ENCODE measurements around the gene DAP.

The DAP gene

DNA sequence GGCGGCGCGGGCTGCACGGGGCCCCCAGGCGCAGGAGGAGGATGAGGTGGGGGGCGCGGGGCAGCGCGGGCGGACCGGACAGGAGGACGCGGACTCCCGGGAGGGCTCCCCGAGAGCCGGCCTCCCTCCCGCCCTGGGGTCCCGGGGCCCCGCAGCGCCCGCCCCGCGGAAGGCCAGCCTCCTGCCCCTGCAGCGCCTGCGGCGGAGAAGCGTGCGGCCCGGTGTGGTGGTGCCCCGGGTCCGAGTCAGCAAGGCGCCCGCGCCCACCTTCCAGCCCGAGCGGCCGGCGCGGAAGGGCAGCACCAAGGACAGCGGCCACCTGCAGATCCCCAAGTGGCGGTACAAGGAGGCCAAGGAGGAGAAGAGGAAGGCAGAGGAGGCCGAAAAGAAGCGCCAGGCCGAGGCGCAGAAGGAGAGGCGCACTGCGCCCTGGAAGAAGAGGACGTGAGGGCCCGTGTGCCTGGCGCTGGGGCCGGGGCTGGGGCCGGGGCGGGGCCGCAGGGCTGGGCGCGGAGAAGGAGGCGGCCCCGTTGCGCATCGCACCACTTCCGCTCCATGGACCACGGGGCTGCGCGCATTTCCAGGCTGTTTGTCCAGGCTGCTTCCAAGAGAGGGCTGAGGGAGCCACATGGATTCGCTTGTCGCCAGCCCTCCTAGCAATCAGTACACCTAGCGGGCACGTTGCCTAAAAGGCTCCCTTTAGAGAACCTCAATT is 111.2 kb downstream of the DAP start:
- Histone ChIP-seq H3K9ac (no peak overlapping the region), H3K36me3 (ENCODE audit: control insufficient read depth, insufficient read depth, low read length) (no peaks in the 10 kb centered on the region), H3K4me2 (ENCODE audit: low read length) (no peak overlapping the region)

DNA sequence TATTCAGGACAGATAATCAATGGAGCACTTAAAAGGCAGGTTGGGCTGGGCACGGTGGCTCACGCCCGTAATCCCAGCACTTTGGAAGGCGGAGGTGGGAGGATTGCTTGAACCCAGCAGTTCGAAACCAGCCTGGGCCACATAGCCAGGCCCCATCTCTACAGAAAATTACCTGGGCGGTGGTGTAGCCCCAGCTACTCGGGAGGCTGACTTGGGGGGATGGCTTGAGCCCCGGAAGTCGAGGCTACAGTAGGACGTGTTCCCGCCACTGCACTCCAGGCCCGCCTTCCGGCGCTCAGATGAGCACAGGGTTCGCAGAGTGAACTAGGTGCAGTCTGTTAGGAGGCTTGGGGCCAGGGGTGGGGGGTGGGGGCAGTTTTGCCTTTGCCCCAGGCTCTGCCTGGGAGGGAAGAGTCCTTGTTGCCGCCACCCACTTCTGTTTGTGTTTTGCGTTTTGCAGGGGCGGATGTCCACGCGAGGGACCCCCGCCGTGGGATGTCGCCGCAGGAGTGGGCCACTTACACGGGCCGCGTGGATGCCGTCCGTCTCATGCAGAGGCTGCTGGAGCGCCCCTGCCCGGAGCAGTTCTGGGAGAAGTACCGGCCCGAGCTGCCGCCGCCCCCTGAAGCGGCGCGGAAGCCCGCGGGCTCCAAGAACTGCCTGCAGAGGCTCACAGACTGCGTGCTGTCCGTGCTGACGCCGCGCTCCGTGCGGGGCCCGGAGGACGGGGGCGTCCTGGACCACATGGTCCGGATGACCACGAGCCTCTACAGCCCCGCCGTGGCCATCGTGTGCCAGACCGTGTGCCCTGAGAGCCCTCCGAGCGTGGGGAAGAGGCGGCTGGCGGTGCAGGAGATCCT is 112.0 kb downstream of the DAP start:
- no peak overlapping the region for H3K4me3 ChIP-seq (ENCODE audit: low read depth, low read length)
- H3K9me3 ChIP-seq (ENCODE audit: control insufficient read depth, low read length) = no peaks in the 10 kb centered on the region
- no peak overlapping the region for H3K9ac ChIP-seq
- TF ChIP-seq, protein P1, sequence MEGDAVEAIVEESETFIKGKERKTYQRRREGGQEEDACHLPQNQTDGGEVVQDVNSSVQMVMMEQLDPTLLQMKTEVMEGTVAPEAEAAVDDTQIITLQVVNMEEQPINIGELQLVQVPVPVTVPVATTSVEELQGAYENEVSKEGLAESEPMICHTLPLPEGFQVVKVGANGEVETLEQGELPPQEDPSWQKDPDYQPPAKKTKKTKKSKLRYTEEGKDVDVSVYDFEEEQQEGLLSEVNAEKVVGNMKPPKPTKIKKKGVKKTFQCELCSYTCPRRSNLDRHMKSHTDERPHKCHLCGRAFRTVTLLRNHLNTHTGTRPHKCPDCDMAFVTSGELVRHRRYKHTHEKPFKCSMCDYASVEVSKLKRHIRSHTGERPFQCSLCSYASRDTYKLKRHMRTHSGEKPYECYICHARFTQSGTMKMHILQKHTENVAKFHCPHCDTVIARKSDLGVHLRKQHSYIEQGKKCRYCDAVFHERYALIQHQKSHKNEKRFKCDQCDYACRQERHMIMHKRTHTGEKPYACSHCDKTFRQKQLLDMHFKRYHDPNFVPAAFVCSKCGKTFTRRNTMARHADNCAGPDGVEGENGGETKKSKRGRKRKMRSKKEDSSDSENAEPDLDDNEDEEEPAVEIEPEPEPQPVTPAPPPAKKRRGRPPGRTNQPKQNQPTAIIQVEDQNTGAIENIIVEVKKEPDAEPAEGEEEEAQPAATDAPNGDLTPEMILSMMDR (IDR thresholded peaks at IDR 0.05) = no peak
- H3K79me2 ChIP-seq = no peaks in the 10 kb centered on the region
- no peaks in the 10 kb centered on the region for H3K27me3 ChIP-seq (ENCODE audit: control insufficient read depth, insufficient read depth, low read length)
- H3K4me2 ChIP-seq (ENCODE audit: low read length) = no peak overlapping the region
- no peaks in the 10 kb centered on the region for H3K36me3 ChIP-seq (ENCODE audit: control insufficient read depth, insufficient read depth, low read length)
- no peak overlapping the region for H2AFZ ChIP-seq
- H3K27ac ChIP-seq = no peak overlapping the region
- H3K4me1 ChIP-seq = no peaks in the 10 kb centered on the region

More for the DNA sequence above, 111.2 kb downstream of the DAP start:
- no peak overlapping the region for H3K4me3 ChIP-seq (ENCODE audit: low read depth, low read length)
- no peaks in the 10 kb centered on the region for H3K4me1 ChIP-seq
- TF ChIP-seq, protein P1 (IDR thresholded peaks at IDR 0.05) = no peak
- H2AFZ ChIP-seq = no peak overlapping the region
- H3K9me3 ChIP-seq (ENCODE audit: control insufficient read depth, low read length) = no peaks in the 10 kb centered on the region
- H3K79me2 ChIP-seq = no peaks in the 10 kb centered on the region
- H3K27me3 ChIP-seq (ENCODE audit: control insufficient read depth, insufficient read depth, low read length) = no peaks in the 10 kb centered on the region
- H3K27ac ChIP-seq = no peak overlapping the region

DNA sequence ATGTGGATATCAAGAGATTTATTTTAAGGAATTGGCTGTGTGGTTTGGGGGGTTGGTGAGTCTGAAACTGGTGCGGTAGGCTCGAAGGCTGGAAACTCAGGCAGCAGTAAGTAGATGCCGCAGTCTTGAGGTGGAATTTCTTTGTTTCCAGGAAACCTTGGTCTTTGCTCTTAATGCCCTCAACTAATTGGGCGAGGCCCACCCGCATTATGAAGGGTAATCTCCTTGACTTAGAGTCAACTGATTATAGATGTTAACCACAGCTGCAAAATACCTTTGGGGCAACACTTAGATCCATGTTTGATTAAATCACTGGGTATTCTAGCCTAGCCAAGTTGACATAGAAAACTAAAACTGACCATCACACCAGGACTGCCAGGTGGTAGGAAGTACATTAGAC is 113.4 kb downstream of the DAP start:
- no peak overlapping the region for H3K9ac ChIP-seq
- no peak overlapping the region for H3K4me3 ChIP-seq (ENCODE audit: low read depth, low read length)
- TF ChIP-seq, protein P1 (IDR thresholded peaks at IDR 0.05) = no peak

DNA sequence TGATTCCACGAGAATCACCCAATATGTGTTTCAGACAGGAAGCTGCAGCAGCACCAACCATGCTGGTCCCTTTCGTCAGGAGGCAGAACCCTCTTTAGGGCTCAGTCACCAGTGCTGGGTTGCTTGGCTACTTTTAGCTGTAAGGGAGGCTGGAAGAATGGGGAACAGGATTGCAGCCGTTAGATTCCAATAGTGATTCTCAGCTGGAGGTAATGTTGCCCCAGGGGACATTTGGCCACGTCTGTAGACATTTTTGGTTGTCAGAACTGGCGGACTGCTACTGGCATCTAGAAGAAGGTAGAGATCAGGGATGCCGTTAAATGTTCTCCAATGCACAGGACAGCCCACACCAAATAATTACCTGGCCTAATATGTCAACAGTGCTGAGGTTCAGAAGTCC is 115.4 kb downstream of the DAP start:
- Histone ChIP-seq H3K4me2 (ENCODE audit: low read length) (no peak overlapping the region), H3K4me1 (no peaks in the 10 kb centered on the region), H3K27ac (no peak overlapping the region), H3K36me3 (ENCODE audit: control insufficient read depth, insufficient read depth, low read length) (no peaks in the 10 kb centered on the region), H3K9me3 (ENCODE audit: control insufficient read depth, low read length) (no peaks in the 10 kb centered on the region), H2AFZ (no peak overlapping the region), H3K27me3 (ENCODE audit: control insufficient read depth, insufficient read depth, low read length) (no peaks in the 10 kb centered on the region), H3K4me3 (ENCODE audit: low read depth, low read length) (no peak overlapping the region), H3K9ac (no peak overlapping the region), H3K79me2 (no peaks in the 10 kb centered on the region)
- TF ChIP-seq, protein P1 (IDR thresholded peaks at IDR 0.05) = no peak

More for the DNA sequence above, 113.4 kb downstream of the DAP start:
- Histone ChIP-seq H3K9me3 (ENCODE audit: control insufficient read depth, low read length) (no peaks in the 10 kb centered on the region), H3K27me3 (ENCODE audit: control insufficient read depth, insufficient read depth, low read length) (no peaks in the 10 kb centered on the region), H3K36me3 (ENCODE audit: control insufficient read depth, insufficient read depth, low read length) (no peaks in the 10 kb centered on the region), H2AFZ (no peak overlapping the region), H3K4me1 (no peaks in the 10 kb centered on the region), H3K79me2 (no peaks in the 10 kb centered on the region), H3K4me2 (ENCODE audit: low read length) (no peak overlapping the region), H3K27ac (no peak overlapping the region)

Data from parathyroid adenoma (tissue), 2 donors.